Vagina (tissue), 2 donors: ENCODE results near the gene SLC1A3. TPM values are rescaled to one million over a fixed set of nuclear protein-coding genes. Genes with fewer than 3 reads are reported as not detected.

ENCODE experiments used
- DNase-seq, 2 donors: peaks; one replicate each; pipeline ENCODE4 v3.0.0-alpha.2; 2017; ENCODE audit errors: extremely low spot score in 2 of 2
- H3K27ac ChIP-seq: fragments of 200-600 bp; sonication (generic); one replicate; pipeline ENCODE4 v1.5.1; 2019
- H3K27me3 ChIP-seq: fragments of 200-600 bp; sonication (generic); one replicate; pipeline ENCODE4 v1.5.1; 2019
- H3K36me3 ChIP-seq, 2 donors: fragments of 200-600 bp; sonication (generic); one replicate each; pipeline ENCODE4 v1.5.1; 2017 to 2019
- H3K4me1 ChIP-seq: fragments of 200-600 bp; sonication (generic); one replicate; pipeline ENCODE4 v1.5.1; 2019
- H3K4me3 ChIP-seq, 2 donors: fragments of 200-600 bp; sonication (generic); 1 replicate in 1 of 2; 2 replicates in 1 of 2; pipeline ENCODE4 v1.5.1; 2016 to 2019
- H3K9me3 ChIP-seq: fragments of 200-600 bp; sonication (generic); one replicate; pipeline ENCODE4 v1.5.1; 2019
- POLR2A ChIP-seq, 2 donors: fragments of 450-650 bp; IDR thresholded peaks; one replicate each; pipeline ENCODE4 v1.6.1; 2017; ENCODE audit warnings: antibody characterized with exemption in 2 of 2, mild to moderate bottlenecking in 2 of 2, moderate library complexity in 2 of 2
- POLR2AphosphoS5 ChIP-seq, 2 donors: sonication (generic); formaldehyde crosslinking; IDR thresholded peaks; one replicate each; pipeline ENCODE4 v1.9.0; 2017; ENCODE audit warnings: antibody characterized with exemption in 2 of 2, mild to moderate bottlenecking in 2 of 2, low read depth in 1 of 2; ENCODE audit not compliant: insufficient read depth in 1 of 2
- intact Hi-C: fragments of 100-400 bp; cut with DNase I; formaldehyde crosslinking; loops from one replicate; pipeline ENCODE4 v1.15.1; 2023
- total RNA-seq: library from RNA; depleted of rRNA; stranded (reverse); fragments of >200 nt; gene quantifications from one replicate; pipeline ENCODE4 v1.2.3, GENCODE V29; 2016
- TF ChIP-seq, protein P1 (sequence below), 3 experiments: fragments of 450-650 bp in 2 of 3; fragments of 200-600 bp in 1 of 3; sonication (generic) in 1 of 3; IDR thresholded peaks; one replicate each; pipeline ENCODE4 v1.5.1; 2017 to 2019; ENCODE audit warnings: antibody characterized with exemption in 3 of 3, mild to moderate bottlenecking in 2 of 3, moderate library complexity in 2 of 3

SLC1A3 gene
- total RNA-seq, 1 donor from 2014 or later, result 18.9 TPM

DNA sequence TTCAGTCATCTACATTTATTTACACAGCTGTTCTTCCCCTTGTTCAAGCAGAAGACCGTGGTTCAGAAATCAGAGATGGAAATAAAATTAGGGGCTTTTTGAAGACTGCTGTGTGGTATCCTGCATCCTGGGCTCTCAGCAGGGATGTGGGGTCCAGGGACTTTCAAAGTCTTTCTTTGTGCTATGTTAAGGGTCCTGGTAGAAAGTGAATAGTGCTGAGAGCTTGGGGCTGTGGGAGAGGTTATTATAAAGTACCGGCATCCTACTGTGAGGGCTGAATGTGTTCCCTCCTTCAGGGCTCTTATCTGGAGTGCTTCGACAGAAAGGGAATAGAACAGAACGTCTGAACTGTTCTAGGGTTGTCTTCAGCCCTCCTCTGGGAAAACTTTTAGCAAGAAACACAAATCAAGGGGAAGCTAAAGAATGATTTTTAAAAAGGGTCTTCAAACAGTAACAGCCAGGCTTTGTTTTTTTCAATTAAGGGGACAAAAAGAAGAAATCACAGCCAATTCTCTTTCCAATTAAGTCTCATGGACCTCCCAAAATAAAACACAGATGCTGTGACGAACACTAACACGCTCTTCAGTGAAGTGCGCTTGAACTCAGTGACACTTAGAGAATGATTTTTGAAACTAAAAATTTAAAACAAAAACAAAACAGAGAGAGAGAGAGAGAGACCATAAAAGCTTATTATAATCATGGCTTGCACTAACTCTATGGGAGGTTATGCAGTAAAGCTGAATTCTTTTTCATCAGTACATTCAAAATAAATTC, 15.7 kb upstream of the SLC1A3 start:
- Histone ChIP-seq H3K27ac (no peak overlapping the region), H3K9me3 (no peaks in the 10 kb centered on the region), H3K27me3 (no peaks in the 10 kb centered on the region), H3K4me1 (no peaks in the 10 kb centered on the region), H3K36me3 (no peaks in the 10 kb centered on the region), H3K4me3 (no peak overlapping the region)
- DNase-seq, result no peak
- TF ChIP-seq POLR2A (IDR thresholded peaks at IDR 0.05) (no peak), POLR2AphosphoS5 (IDR thresholded peaks at IDR 0.05; ENCODE audit: insufficient read depth in 1 of 2, low read depth in 1 of 2) (no peak)
- TF ChIP-seq, protein P1, sequence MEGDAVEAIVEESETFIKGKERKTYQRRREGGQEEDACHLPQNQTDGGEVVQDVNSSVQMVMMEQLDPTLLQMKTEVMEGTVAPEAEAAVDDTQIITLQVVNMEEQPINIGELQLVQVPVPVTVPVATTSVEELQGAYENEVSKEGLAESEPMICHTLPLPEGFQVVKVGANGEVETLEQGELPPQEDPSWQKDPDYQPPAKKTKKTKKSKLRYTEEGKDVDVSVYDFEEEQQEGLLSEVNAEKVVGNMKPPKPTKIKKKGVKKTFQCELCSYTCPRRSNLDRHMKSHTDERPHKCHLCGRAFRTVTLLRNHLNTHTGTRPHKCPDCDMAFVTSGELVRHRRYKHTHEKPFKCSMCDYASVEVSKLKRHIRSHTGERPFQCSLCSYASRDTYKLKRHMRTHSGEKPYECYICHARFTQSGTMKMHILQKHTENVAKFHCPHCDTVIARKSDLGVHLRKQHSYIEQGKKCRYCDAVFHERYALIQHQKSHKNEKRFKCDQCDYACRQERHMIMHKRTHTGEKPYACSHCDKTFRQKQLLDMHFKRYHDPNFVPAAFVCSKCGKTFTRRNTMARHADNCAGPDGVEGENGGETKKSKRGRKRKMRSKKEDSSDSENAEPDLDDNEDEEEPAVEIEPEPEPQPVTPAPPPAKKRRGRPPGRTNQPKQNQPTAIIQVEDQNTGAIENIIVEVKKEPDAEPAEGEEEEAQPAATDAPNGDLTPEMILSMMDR (IDR thresholded peaks at IDR 0.05), result no peak
- intact Hi-C loops, result no loop called here

DNA sequence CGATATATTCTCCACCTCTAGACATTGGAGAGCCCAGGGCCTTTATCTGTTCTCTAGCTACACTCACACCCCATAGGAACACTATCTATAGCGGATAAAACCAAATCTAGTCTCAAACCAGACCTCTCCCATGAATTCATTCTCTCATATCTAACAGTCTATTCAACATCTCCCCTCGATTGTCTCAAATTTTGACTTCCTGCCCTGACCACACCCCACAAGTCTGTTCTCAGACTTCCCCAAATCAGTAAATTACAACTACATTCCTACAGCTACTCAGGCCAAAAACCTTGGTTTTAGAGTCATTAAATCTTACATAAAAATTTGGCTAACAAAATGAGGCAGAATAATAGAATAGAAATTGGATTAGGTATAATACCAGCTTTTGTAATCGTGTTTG, 12.5 kb upstream of the SLC1A3 start:
- no peaks in the 10 kb centered on the region for H3K27me3 ChIP-seq
- no peaks in the 10 kb centered on the region for H3K4me1 ChIP-seq
- intact Hi-C loops, result no loop called here
- H3K27ac ChIP-seq, result no peak overlapping the region
- no peaks in the 10 kb centered on the region for H3K36me3 ChIP-seq
- TF ChIP-seq, protein P1 (IDR thresholded peaks at IDR 0.05), result no peak
- TF ChIP-seq POLR2AphosphoS5 (IDR thresholded peaks at IDR 0.05; ENCODE audit: insufficient read depth in 1 of 2, low read depth in 1 of 2), result no peak
- no peak for TF ChIP-seq POLR2A (IDR thresholded peaks at IDR 0.05)
- H3K4me3 ChIP-seq, result no peak overlapping the region
- H3K9me3 ChIP-seq, result no peaks in the 10 kb centered on the region
- no peak for DNase-seq

DNA sequence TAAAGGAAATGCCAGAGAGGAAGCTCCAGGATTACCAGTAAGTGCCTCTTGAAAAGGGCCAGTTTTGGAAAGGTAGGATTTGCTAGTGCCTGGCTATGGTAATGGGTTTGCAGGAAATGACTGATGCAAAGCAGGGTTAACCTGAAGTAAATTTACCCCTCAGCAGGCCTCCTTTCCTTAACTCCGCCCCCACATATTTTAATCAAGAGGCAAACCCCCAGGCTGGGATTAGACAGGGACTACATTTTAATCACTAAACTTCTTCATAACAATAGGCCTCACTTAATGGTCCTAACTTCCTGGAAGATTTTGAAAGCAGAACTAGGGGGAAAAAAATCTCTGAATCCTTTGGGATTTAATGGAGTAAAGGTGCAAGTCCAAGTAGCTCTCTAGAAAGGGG, 10.2 kb upstream of the SLC1A3 start:
- Histone ChIP-seq H3K4me1 (no peaks in the 10 kb centered on the region), H3K36me3 (no peaks in the 10 kb centered on the region), H3K27ac (no peak overlapping the region), H3K27me3 (no peaks in the 10 kb centered on the region), H3K4me3 (no peak overlapping the region), H3K9me3 (no peaks in the 10 kb centered on the region)
- intact Hi-C loops, result no loop called here
- TF ChIP-seq, protein P1 (IDR thresholded peaks at IDR 0.05), result no peak
- no peak for TF ChIP-seq POLR2AphosphoS5 (IDR thresholded peaks at IDR 0.05; ENCODE audit: insufficient read depth in 1 of 2, low read depth in 1 of 2)
- no peak for TF ChIP-seq POLR2A (IDR thresholded peaks at IDR 0.05)
- no peak for DNase-seq

DNA sequence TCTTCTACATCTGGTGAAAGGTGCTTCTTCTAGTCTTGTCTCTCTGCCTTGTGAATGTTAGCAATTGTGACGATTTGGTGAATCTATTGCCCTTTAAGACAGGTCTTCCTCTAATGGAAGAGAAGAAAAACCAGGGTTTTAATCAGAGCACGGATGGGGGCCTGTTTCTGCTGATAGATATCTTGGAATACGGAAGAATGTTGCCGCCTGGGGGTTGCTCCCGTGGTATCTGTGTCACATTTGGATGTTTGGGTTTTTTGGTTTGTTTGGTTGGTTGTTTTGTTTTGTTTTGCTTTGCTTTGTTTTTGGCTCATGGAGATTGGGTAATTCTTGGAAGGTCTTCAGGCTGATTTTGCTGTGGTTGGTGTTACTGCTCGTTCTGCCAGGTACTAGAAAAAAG, 9.7 kb upstream of the SLC1A3 start:
- H3K27me3 ChIP-seq, result no peaks in the 10 kb centered on the region
- H3K27ac ChIP-seq, result no peak overlapping the region
- no peaks in the 10 kb centered on the region for H3K4me1 ChIP-seq
- H3K4me3 ChIP-seq, result no peak overlapping the region
- no peak for DNase-seq
- TF ChIP-seq POLR2A (IDR thresholded peaks at IDR 0.05), result no peak
- TF ChIP-seq, protein P1 (IDR thresholded peaks at IDR 0.05), result no peak
- TF ChIP-seq POLR2AphosphoS5 (IDR thresholded peaks at IDR 0.05; ENCODE audit: insufficient read depth in 1 of 2, low read depth in 1 of 2), result no peak
- H3K9me3 ChIP-seq, result no peaks in the 10 kb centered on the region
- no peaks in the 10 kb centered on the region for H3K36me3 ChIP-seq
- intact Hi-C loops, result no loop called here

DNA sequence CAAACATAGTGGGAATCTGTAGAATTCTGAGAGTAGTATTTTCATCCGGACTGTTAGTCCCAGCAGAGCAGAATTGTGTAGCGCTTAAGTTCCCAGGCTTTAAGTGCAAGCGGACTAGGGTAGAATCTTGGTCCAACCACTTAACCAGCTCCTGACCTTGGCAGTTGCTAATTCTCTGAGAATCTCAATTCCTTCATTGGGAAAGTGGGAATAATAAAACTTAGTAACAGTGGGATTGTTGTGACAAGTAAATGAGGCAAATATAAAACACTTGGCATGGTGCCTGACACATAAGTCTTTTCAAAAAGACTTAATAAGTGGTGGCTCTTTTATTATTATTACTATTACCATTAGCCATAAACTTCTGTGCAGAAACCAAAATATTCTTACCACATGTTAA, 8.4 kb upstream of the SLC1A3 start:
- H3K4me1 ChIP-seq, result no peaks in the 10 kb centered on the region
- no peak for DNase-seq
- no peaks in the 10 kb centered on the region for H3K27me3 ChIP-seq
- no peak overlapping the region for H3K27ac ChIP-seq
- no peaks in the 10 kb centered on the region for H3K9me3 ChIP-seq
- intact Hi-C loops, result no loop called here
- TF ChIP-seq, protein P1 (IDR thresholded peaks at IDR 0.05), result no peak
- TF ChIP-seq POLR2A (IDR thresholded peaks at IDR 0.05) (no peak), POLR2AphosphoS5 (IDR thresholded peaks at IDR 0.05; ENCODE audit: insufficient read depth in 1 of 2, low read depth in 1 of 2) (no peak)
- H3K36me3 ChIP-seq, result no peaks in the 10 kb centered on the region
- no peak overlapping the region for H3K4me3 ChIP-seq
